Measurements from ENCODE around the gene BMI1.
"Not testable (repeated sequence)": the region's sequence is repeated elsewhere in the genome, so short reads cannot be mapped to it uniquely, and the experiment has no call there.

Gene BMI1

DNA sequence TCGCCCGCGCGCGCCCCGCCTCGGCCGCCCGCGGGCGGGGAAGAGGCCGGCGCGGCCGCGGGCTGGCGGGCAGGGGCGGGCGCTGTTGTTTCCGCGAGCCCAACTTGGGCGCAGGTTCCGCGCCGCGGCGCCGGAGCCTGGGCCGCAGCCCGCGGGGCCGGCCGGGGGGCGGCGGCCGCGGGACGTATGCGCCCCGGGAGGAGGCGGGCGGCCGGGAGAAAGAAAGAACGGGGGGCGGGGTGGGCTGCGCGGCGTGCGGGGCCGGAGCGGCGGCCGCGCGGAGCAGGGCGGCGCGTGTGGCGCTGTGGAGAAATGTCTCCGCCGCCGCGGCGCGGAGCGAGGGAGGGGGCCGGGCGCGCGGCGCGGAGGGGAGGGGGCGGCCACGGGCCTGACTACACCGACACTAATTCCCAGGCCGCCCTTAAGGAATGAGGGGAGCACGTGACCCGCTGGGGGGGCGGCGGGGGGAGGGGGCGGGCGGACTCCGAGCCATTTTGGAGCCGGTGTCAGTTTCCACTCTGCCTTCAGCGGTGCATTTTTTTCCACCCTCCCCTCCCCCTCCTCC, at the start of gene BMI1:
Gene BMI1, plus strand, starts transcription at position 509 of the 565 bp plus-strand sequence. CDS start 5,351 bp downstream, outside the sequence.
- DNase-seq (ENCODE audit: low read depth, low spot score), result no peak

DNA sequence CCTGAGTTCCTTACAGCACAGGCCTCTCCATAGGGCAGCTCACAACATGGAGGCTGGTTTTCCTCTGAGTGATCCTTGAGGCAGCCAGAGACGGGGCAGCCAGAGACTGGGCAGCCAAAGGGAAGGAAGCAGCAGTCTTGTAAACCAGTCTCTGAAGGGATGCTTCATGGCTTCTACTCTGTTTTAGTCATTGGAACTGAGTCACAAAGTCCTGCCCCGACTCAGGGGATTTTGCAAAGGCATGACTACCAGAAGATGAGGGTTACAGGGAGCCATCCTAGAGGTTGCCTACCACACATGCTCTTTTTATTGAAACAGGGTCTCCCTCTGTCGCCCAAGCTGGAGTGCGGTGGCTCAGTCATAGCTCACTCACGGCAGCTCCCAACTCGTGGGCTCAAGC, 49.1 kb upstream of the BMI1 start:
- no peak for DNase-seq (ENCODE audit: low read depth, low spot score)

DNA sequence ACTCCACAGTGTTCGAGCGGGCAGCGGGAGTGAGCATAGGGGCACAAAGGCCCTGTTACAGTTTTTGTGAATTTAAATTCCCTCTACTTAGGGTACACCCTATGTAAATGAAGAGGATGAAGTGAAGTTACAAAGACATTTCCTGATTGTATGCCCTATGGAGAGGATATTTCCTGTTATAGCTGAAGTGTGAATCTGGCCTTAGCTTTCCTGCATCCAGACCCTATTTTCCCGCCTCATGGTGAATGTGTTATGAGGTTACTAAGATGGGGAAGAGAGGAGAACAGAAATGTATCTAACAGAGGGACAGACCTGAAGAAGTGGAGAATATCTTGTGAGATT, 42.5 kb upstream of the BMI1 start:
- no peak for DNase-seq (ENCODE audit: low read depth, low spot score)

DNA sequence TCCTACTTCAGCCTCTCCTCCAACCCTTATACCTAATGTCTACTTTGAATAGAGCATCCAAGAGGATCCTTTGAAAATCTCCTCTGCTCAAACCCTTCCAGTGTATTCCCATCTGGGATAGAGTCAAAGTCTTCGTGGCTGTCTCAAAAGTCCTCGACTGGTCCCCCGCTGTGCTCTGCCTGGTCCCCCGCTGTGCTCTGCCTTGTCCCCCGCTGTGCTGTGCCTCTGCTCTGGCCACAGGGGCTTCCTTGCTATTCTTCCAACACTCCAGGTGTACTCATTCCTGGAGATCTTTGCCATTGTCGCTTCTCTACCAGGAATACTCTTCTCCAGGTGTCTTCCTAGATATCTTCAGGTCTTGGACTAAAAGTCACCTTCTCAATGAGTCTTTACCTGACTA, 40.8 kb upstream of the BMI1 start:
- no peak for DNase-seq (ENCODE audit: low read depth, low spot score)

DNA sequence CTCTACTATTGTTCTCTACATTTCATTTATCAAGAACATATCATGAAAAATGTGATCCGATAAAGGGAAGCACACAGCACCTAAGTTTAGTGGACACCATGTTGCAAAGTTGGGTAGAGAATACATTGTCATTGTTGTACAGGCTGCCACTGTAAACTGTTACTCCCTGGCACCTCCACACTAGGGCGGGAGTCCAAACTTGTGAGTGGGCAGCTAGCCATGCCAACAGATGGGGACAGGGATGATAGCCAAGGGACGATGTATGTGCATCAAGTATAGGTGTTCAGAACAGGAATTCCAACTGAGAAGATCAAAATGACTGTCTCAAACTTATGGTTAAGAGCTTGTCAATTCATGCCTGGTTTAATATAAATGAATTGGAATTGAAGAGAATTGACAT, 35.8 kb upstream of the BMI1 start:
- DNase-seq (ENCODE audit: low read depth, low spot score), result no peak

DNA sequence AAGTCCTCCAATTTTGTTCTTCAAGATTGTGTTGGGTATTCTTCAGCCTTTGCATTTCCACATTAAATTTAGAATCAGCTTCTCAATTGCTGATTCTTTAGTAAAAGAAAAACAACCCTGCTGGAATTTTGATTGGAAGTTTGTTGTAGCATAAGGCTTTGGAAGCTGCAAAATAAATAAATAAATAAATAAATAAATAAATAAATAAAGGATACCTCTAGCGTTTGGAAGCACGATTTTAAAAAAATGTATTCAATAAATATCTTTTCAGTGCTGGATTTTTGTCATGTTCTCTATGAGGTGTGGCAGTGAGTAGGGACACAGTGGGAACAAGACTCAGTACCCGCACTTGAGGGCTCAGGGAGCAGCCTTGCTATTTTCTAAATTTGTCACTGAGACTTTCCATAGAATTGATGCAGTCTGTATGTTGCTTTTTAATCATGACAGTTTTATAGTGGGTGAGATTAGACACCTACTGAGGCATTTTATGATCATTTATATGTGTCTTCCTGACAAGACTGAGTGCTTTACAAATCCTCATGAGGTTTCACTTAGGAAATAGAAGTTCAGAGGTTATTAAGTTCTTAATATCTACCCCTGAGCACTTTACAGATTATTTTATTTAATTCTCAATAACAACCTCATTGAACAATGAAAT, 27.0 kb upstream of the BMI1 start:
- DNase-seq (ENCODE audit: low read depth, low spot score), result no peak

DNA sequence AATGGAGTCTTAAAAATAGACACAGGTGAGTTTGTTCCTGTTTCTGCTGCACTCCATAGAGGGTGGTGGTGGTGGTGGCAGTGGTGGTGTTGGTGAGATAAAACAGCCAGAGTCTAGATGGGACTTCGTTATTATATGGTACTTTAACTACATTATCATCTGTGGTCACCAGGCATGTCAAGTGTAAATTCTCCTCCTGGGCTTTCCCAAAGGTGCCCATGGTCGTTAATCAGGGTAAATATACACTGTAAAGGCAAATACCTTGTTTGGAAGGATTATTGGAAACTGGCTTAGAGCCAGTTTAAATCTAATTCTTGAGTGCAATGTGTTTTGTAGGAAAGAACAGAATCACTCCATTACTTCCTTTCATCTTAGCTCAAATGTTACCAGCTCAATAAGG, 26.2 kb upstream of the BMI1 start:
- no peak for DNase-seq (ENCODE audit: low read depth, low spot score)

DNA sequence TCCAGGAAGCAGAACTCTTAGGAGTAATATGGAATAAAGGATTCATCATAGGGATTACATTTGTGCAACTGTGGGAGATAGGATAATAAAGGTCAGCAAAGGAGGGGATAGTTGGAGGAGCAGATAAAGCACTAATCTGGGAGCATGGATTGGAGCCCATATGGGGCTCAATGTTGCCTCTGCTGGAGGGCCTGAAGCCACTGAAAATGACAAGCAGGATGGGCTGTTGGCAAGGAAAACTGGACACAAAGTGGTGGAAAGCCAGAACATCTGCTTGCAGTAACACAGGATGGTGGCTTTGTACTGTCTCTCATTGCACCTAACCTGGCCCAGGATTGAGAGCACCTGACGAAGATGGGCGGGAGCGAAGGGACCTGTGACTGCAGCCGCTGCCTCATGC, 19.7 kb upstream of the BMI1 start:
- no peak for DNase-seq (ENCODE audit: low read depth, low spot score)

DNA sequence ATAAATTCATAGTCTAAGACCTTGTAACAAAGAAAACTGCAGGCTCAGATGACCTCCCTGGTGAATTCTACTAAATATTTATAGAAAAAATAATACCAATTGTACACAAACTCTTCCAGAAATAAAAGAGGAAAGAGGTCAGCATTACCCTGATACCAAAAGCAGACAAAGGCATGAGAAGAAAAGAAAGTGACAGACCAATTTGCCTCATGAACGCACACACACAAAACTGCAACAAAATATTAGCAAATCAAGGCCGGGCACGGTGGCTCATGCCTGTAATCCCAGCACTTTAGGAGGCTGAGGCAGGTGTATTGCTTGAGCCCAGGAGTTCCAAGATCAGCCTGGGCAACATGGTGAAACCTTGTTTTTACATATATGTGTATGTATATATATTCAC, 17.4 kb upstream of the BMI1 start:
- DNase-seq (ENCODE audit: low read depth, low spot score), result no peak

DNA sequence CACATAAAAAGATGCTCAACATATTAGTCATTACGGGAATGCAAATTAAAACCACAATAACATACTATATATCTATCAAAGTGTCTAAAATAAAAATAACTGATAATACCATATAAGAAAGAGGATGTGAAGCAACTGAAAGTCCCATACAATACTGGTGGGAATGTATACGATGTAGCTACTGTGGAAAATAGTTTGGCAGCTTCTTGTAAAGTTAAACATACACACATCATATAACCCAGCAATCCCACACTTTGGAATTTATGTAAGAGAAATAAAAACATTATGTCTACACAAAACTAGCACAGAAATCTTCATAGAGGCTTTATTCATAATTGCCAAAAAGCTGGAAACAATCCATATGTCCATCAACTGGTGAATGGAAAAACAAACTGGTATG, 15.2 kb upstream of the BMI1 start:
- no peak for DNase-seq (ENCODE audit: low read depth, low spot score)

DNA sequence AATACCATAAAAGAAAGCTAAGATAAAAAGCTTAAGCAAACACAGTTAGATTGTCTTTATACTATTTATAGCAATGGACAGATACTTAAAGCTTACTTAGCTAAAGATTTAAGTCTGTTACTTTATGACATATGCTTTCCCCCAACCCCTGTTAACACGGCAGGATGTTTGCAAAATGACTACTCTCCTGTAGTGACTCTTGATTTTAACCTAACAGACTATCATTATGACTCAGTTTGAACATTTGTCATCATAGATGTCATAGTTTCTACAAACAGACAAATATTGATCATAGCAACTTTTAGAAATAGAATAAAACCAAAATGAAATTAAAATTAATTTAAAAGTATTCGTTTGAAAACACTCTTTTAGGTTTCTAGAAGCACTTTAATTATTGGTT, 12.5 kb upstream of the BMI1 start:
- no peak for DNase-seq (ENCODE audit: low read depth, low spot score)

DNA sequence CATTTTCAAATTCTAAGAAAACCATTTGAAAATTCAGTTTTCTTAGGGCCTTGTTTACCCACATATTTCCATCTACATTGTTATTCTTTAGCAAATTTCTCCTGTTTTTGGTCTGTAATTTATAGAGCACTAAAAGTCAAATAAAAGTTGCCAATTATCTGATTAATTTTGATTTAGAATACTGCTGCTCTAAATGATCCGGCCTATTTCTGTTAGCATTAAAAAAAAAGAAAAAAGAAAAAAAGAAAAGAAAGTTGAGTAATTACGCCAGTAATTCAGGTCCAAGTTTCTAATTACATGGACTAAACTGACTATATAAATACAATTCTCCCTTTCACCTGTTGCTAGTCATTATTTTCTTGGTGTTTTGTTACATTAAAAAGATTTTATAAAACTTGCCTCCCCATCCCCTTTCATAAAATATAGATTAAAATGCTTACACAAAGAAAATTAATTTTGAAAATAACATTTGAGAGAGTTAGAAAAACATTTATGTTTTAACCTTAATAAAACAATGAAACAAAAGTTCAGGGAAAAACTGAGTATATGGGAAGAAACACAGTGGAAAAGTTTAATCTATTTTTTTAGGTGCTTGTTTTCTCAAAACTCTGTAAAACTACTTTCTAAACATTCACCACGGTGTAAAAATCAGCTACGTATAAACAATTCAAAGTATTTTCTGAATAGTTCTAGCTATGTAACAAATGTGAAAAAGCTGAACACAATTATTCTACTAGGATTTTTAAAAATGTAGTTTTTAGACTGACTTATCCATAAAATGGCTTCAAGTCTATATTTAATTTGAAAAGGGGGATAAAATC, 11.5 kb upstream of the BMI1 start:
- DNase-seq (ENCODE audit: low read depth, low spot score), result no peak

DNA sequence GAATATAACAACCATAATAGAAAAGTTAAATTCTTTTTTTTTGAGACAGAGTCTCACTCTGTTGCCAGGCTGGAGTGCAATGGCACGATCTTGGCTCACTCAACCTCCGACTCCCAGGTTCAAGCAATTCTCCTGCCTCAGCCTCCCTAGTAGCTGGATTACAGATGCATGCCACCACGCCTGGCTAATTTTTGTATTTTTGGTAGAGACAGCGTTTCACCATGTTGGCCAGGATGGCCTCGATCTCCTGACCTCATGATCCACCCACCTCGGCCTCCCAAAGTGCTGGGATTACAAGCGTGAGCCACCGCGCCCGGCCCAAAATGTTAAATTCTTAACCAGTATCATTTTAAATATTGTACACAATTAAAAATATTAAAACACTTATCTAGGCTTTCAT, 10.9 kb upstream of the BMI1 start:
- DNase-seq (ENCODE audit: low read depth, low spot score), result not testable (repeated sequence)

DNA sequence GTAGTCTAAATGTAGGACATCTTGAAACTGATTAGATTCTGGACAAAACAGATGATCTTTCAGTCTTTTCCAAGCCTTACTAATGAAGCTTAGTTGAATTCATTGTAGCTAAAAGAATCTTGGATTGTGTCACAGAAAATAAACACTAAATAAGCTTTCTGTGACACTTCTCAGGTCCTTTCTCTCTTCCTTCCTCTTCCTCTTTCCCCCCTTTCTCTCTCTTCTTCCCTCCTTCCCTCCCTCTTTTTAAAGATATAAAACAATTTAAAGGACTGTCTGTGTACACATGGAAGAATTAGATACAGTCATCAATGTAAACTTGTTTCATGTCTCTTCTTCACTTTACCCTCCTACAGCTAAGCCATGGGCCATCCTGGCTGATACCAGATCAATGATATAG, 10.0 kb upstream of the BMI1 start:
- no peak for DNase-seq (ENCODE audit: low read depth, low spot score)

DNA sequence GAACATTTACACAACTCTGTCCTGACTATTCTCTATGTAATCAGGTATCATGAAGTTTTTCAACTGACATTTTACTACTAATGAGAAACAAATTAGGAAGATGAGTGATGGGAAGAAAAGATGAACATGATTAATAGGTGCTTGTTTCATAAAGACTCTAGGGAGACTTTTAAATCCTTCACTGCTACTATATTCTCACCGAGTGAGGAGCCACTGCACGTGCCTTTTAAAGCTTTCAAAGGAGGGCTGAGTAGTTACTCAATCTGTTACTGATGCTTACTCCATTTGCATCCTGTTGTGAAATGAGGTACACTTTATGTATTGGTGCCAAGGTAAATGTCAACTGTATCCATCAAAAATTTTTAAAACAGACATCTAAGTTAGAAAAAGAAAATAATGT, 6.0 kb upstream of the BMI1 start:
- no peak for DNase-seq (ENCODE audit: low read depth, low spot score)

DNA sequence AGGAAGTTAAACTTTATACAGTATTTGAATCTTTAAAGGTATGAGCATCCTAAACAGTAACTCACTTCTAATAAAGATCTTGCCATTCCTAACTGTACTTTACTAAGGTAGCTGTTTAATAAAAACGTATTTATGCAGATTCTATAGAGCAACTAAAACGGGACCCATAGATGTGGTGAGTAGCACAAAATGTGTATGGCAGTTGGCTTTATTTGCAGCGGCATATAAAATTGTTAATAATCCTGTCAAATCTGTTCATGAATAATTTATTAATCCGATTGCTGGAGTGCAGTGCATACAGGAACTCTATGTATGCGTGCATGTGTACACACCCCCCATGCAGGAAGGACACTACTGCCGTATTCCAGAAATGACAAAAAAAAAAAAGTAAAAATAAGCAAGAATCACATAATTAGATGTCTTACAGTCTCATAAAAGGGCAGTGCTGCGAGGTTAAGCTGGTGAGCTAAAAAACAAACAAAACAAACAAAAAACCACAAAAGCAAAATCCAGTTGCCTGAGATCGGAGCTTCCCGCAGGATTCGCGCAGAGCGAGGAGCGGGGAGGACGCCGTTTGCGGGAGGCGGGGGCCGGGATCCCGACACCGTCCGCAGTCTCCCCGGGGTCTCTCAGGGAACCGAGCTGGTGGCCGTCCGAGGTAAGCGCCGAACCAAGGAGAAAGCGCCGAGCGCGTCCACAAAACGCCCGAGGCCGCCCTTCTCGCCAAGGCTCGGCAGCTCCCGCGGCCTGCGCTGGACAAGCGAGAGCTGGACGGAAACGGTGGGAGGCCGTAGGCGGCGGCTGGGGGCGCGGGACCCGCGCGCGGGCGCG, 5.2 kb upstream of the BMI1 start:
- DNase-seq (ENCODE audit: low read depth, low spot score), result no peak

DNA sequence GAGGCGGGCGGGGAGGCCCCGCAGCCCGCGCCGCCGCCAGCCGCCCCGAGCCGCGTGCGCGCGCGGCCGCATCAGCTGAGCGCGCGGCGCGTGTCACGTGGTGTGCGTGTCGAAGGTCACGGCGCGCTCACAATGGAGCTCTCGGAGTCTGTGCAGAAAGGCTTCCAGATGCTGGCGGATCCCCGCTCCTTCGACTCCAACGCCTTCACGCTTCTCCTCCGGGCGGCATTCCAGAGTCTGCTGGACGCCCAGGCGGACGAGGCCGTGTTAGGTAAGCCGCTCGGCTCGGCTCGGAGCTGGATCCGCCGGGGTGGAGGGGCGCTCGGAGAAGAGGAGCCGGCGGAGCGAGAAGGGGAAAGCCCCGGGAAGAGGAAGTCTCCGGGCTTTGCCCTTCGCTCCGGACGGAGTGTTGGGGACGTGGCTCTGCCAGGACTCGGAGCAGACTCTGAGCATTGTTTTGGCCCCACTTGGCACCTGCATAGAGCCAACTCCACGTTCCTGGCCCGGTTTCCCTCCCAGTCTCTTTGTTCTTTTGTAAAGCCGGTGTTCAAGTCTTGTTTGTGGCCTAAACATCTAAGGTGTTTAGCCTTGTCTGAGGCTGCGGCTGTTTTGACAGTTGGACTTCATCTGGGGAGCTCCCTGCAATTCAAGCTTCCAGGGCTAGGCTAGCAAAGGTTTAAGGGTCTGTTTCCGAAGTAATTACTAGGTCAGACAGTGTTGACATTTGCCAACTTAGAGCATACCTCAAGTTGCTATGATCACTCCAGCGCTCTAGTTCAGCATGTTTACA, 4.4 kb upstream of the BMI1 start, which contains the start of gene COMMD3:
Gene COMMD3, plus strand, starts transcription at position 103 of the 790 bp plus-strand sequence. Its CDS starts 30 bp downstream, at position 133.
- no peak for DNase-seq (ENCODE audit: low read depth, low spot score)

DNA sequence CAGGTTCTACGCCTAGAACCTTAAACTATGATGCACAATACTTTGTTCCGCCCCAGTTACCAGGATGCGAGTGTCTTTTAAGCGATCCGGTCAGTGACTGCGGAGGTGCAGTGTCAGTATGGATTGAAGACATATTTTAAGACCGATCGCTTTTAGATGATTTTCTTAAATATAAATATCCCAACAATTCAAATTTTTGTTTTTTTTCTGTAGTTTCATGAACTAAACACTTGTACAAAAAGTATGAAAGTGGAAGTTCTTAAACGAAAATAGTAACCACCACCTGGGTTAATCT, 3.9 kb upstream of the BMI1 start:
- no peak for DNase-seq (ENCODE audit: low read depth, low spot score)

DNA sequence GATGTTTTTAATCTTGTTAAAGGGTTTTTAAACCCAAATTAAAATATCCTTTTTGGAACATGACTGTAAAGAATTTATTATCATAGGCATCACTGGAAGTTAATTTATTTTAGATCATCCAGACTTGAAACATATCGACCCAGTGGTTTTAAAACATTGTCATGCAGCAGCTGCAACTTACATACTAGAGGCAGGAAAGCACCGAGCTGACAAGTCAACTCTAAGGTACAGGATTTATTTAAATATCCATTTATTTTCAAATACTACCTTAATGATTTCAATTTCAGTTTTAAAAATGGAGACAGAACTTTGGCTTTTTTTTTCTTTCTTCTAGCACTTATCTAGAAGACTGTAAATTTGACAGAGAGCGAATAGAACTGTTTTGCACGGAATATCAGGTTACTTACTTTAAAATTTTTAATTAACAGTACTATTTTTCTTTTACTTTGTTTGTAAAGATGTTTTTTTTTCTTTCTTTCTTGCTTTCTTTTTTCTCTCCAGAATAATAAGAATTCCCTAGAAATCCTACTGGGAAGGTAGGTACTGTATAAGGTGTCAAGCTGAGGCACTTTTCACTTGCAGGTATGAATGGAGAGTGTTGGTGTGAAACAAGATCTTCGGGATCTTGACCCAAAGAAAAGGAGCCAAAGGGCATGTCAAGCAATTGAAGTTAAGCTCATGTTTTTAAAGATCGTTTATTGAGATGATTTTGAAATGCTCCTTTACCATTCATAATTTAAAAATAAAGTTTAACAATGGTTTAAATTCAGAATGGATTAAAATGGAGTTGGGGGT, 2.9 kb upstream of the BMI1 start:
- no peak for DNase-seq (ENCODE audit: low read depth, low spot score)

DNA sequence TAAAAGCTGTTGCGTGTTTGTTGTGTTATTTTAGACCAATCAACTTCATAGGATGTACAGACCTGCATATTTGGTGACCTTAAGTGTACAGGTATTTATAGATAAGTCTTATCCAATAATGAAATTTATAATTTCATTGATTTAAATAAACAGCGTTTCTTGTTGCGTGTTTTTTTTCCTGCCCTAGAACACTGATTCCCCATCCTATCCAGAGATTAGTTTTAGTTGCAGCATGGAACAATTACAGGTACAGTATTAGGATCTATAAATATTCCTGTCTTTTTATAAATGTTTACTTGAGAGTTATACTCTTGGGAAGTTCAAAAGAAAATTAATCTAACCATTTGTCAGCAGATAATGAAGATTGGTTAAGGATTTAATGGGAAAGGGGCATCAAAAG, 2.1 kb upstream of the BMI1 start:
- no peak for DNase-seq (ENCODE audit: low read depth, low spot score)

DNA sequence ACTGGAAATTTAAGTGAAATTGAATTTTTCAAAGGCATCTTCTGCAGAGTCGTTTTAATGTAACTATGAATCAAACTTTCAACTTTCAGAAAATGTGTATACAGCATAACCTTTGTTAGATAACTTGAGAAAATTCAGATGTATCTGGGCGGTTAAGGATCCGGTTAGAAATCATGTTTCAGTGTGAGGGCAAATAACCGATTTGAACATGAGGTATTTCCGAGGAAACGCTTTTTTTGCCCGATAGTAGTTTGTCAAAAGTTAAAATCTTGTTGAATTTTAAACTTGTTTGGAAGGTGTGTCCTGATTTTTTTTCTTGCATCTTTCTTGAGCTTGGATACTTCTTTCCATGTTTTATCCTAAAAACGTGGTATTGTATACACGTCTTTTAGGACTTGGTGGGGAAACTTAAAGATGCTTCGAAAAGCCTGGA, 1.3 kb upstream of the BMI1 start:
- DNase-seq (ENCODE audit: low read depth, low spot score), result no peak
